GM19324 (cell line): Measurements from ENCODE around the gene AGBL1.

Source experiments
- ATAC-seq: cut with Tn5 transposase; IDR thresholded peaks from one replicate; pipeline ENCODE4 v1.9.1; 2021; ENCODE audit warnings: mild to moderate bottlenecking, moderate library complexity; ENCODE audit not compliant: unreplicated experiment, low FRiP score

Gene AGBL1

GRCh38 chr15:86079508-86080266, at the start of gene AGBL1:
Gene AGBL1 (plus strand): TSS chr15:86079871.
- ATAC-seq: no peak

- no peak for ATAC-seq
Observed at GRCh38 chr15:86034904-86035303, 44.8 kb upstream of the AGBL1 start.

GRCh38 chr15:86036243-86036642, 43.4 kb upstream of the AGBL1 start:
- no peak for ATAC-seq

GRCh38 chr15:86038491-86038890, 41.2 kb upstream of the AGBL1 start:
- ATAC-seq: no peak

- no peak for ATAC-seq
Observed at GRCh38 chr15:86040356-86041033, 39.2 kb upstream of the AGBL1 start.

- no peak for ATAC-seq
Observed at GRCh38 chr15:86041399-86041798, 38.3 kb upstream of the AGBL1 start.

GRCh38 chr15:86042226-86042625, 37.4 kb upstream of the AGBL1 start:
- no peak for ATAC-seq

- no peak for ATAC-seq
Observed at GRCh38 chr15:86044981-86045380, 34.7 kb upstream of the AGBL1 start.

- ATAC-seq: no peak
Observed at GRCh38 chr15:86054338-86054737, 25.3 kb upstream of the AGBL1 start.

- ATAC-seq: no peak
Observed at GRCh38 chr15:86055688-86056087, 24.0 kb upstream of the AGBL1 start.

GRCh38 chr15:86059851-86060250, 19.8 kb upstream of the AGBL1 start:
- no peak for ATAC-seq

GRCh38 chr15:86060674-86061073, 19.0 kb upstream of the AGBL1 start:
- ATAC-seq: no peak

GRCh38 chr15:86061581-86061980, 18.1 kb upstream of the AGBL1 start:
- ATAC-seq: no peak

GRCh38 chr15:86062646-86063243, 16.9 kb upstream of the AGBL1 start:
- no peak for ATAC-seq

GRCh38 chr15:86063356-86064095, 16.1 kb upstream of the AGBL1 start:
- ATAC-seq: no peak

GRCh38 chr15:86064326-86064725, 15.3 kb upstream of the AGBL1 start:
- no peak for ATAC-seq

- no peak for ATAC-seq
Observed at GRCh38 chr15:86066174-86066834, 13.4 kb upstream of the AGBL1 start.

GRCh38 chr15:86073281-86073680, 6.4 kb upstream of the AGBL1 start:
- no peak for ATAC-seq

GRCh38 chr15:86076468-86076867, 3.2 kb upstream of the AGBL1 start:
- no peak for ATAC-seq

GRCh38 chr15:86077070-86077469, 2.6 kb upstream of the AGBL1 start:
- no peak for ATAC-seq
